ENCODE results near the gene NISCH.

NISCH gene

DNA sequence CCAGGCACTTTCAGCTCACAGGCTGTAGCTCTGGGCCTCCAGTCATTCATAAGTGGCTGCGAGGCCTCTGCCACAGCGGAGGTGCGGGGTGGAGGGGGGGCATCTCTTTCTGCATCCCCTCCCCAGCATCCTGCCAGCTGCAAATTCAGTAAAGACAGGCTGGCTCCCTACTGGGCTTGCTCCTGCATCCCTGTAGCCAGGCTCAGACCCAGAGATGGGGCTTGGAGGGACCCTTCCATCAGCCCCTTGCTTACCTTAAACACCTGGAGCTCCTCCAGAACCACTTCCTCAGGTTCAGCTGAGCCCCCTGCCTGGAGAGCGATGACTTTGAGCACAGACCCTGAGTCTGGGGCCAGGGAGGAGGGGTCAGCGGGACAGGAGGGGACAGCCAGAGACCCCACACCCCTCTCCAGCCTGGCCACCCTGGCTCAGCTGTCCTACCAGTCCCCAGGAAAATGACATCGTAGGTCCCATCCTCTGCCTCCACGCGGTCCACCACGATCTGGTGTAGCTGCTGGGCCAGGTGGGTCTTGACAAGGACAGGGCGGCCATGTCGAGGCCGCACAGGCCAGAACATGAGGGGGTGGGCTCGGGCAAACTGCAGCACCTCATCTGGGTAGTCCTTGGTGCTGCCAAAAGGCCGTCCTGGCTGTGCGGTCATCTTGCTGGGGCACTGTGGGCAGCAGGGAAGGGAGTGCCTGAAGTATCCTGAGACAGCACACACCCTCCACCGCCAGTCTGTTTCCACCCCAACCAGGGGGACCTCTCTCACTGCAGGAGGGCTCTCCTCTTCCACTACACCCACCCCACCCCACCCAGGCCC is 15.8 kb upstream of the NISCH start:
- H3K18ac ChIP-seq (ENCODE audit: low read length), result no peak overlapping the region
- no peak overlapping the region for H4K12ac ChIP-seq (ENCODE audit: low read depth, low read length)
- no peak overlapping the region for H3K4me2 ChIP-seq (ENCODE audit: low read length)
- H3K36me3 ChIP-seq (ENCODE audit: control insufficient read depth in 1 of 2, insufficient read depth in 2 of 2, low read length in 2 of 2), result no peaks in the 10 kb centered on the region
- H3K9ac ChIP-seq (ENCODE audit: low read length), result no peak overlapping the region
- no peak for DNase-seq
- H3K9me3 ChIP-seq (ENCODE audit: insufficient read depth, low read depth, low read length), result peaks cover 3% of the 10 kb centered on the region
- H2AK5ac ChIP-seq (ENCODE audit: low read length), result no peak overlapping the region
- no CpG with 5 or more reads among the region's 16 CpGs for WGBS (ENCODE audit: extremely low coverage, insufficient coverage, insufficient read length)
- no peak overlapping the region for H3K4me3 ChIP-seq (ENCODE audit: low read depth, low read length)
- H3K4ac ChIP-seq (ENCODE audit: low read depth, low read length), result no peak overlapping the region
- no peak overlapping the region for H3K27ac ChIP-seq (ENCODE audit: low read depth, low read length)
- no peak overlapping the region for H3K14ac ChIP-seq (ENCODE audit: low read length)
- no peak overlapping the region for H3K23ac ChIP-seq (ENCODE audit: low read length)
- H3K79me1 ChIP-seq (ENCODE audit: low read length), result no peaks in the 10 kb centered on the region
- H3K27me3 ChIP-seq (ENCODE audit: insufficient read depth, low read length), result no peaks in the 10 kb centered on the region
- H2BK120ac ChIP-seq (ENCODE audit: insufficient read depth, low read length, poor library complexity), result no peak overlapping the region
- H2AFZ ChIP-seq (ENCODE audit: insufficient read depth, low read length, poor library complexity), result no peak overlapping the region
- no peaks in the 10 kb centered on the region for H3K79me2 ChIP-seq (ENCODE audit: control insufficient read depth, insufficient read depth, low read length, poor library complexity)
- H4K8ac ChIP-seq (ENCODE audit: low read depth, low read length), result no peak overlapping the region
- no peak overlapping the region for H2BK12ac ChIP-seq (ENCODE audit: low read length)
- no peak overlapping the region for H4K91ac ChIP-seq (ENCODE audit: low read depth, low read length)
- H2BK5ac ChIP-seq (ENCODE audit: low read depth, low read length, poor library complexity), result no peak overlapping the region
- H3K4me1 ChIP-seq (ENCODE audit: control insufficient read depth in 1 of 2, insufficient read depth in 2 of 2, low read length in 2 of 2), result no peaks in the 10 kb centered on the region

DNA sequence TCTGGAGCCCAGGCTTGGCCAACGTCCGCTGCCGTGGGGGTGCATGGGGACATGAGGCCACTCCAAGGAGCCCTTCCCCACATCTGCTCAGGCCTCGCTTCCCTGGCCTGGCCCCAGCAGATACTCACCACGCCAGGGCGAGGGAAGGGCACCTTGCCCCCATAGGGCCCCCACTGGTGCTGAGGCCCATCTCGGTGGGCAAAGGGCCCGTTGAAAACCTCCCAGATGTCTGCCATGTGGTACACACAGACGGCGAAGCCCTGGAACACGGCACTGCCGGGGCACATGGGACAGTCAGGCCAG is 15.2 kb upstream of the NISCH start:
- H2AFZ ChIP-seq (ENCODE audit: insufficient read depth, low read length, poor library complexity), result no peak overlapping the region
- DNase-seq, result no peak
- no peak overlapping the region for H3K4ac ChIP-seq (ENCODE audit: low read depth, low read length)
- no peak overlapping the region for H4K12ac ChIP-seq (ENCODE audit: low read depth, low read length)
- no peak overlapping the region for H3K4me2 ChIP-seq (ENCODE audit: low read length)
- no CpG with 5 or more reads among the region's 12 CpGs for WGBS (ENCODE audit: extremely low coverage, insufficient coverage, insufficient read length)
- no peak overlapping the region for H2BK120ac ChIP-seq (ENCODE audit: insufficient read depth, low read length, poor library complexity)
- no peak overlapping the region for H4K91ac ChIP-seq (ENCODE audit: low read depth, low read length)
- no peak overlapping the region for H3K23ac ChIP-seq (ENCODE audit: low read length)
- peaks cover 3% of the 10 kb centered on the region for H3K9me3 ChIP-seq (ENCODE audit: insufficient read depth, low read depth, low read length)
- H2BK5ac ChIP-seq (ENCODE audit: low read depth, low read length, poor library complexity), result no peak overlapping the region
- no peaks in the 10 kb centered on the region for H3K36me3 ChIP-seq (ENCODE audit: control insufficient read depth in 1 of 2, insufficient read depth in 2 of 2, low read length in 2 of 2)
- no peaks in the 10 kb centered on the region for H3K4me1 ChIP-seq (ENCODE audit: control insufficient read depth in 1 of 2, insufficient read depth in 2 of 2, low read length in 2 of 2)
- H3K18ac ChIP-seq (ENCODE audit: low read length), result no peak overlapping the region
- H3K9ac ChIP-seq (ENCODE audit: low read length), result no peak overlapping the region
- no peak overlapping the region for H2BK12ac ChIP-seq (ENCODE audit: low read length)
- no peaks in the 10 kb centered on the region for H3K79me1 ChIP-seq (ENCODE audit: low read length)
- no peak overlapping the region for H4K8ac ChIP-seq (ENCODE audit: low read depth, low read length)
- no peaks in the 10 kb centered on the region for H3K79me2 ChIP-seq (ENCODE audit: control insufficient read depth, insufficient read depth, low read length, poor library complexity)
- no peak overlapping the region for H3K27ac ChIP-seq (ENCODE audit: low read depth, low read length)
- no peak overlapping the region for H2AK5ac ChIP-seq (ENCODE audit: low read length)
- H3K4me3 ChIP-seq (ENCODE audit: low read depth, low read length), result no peak overlapping the region
- no peak overlapping the region for H3K14ac ChIP-seq (ENCODE audit: low read length)
- no peaks in the 10 kb centered on the region for H3K27me3 ChIP-seq (ENCODE audit: insufficient read depth, low read length)

DNA sequence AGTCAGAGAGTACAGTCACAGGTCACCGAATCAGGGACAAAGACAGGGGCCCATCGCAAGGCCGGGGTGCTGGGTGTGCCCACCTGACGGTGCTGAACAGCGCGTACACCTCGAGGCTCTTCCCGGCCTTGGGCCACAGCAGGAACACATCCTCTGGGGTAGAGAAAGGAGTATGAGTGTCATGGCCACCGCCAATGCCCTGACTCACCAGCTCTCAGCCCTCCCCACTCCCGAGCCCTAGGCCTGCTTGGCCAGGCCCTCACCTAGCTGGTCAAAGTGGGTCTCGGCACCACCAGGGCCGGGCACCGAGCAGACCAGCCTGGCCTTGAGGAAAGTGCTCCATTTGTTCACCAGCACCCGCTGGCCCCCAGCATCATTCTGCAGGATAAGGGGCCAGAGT is 14.7 kb upstream of the NISCH start:
- Histone ChIP-seq H3K4me2 (ENCODE audit: low read length) (no peak overlapping the region), H3K23ac (ENCODE audit: low read length) (no peak overlapping the region), H3K27ac (ENCODE audit: low read depth, low read length) (no peak overlapping the region), H2BK12ac (ENCODE audit: low read length) (no peak overlapping the region), H3K79me1 (ENCODE audit: low read length) (no peaks in the 10 kb centered on the region), H2AK5ac (ENCODE audit: low read length) (no peak overlapping the region), H3K14ac (ENCODE audit: low read length) (no peak overlapping the region), H3K9ac (ENCODE audit: low read length) (no peak overlapping the region), H4K8ac (ENCODE audit: low read depth, low read length) (no peak overlapping the region), H3K4me3 (ENCODE audit: low read depth, low read length) (no peak overlapping the region), H3K9me3 (ENCODE audit: insufficient read depth, low read depth, low read length) (peaks cover 3% of the 10 kb centered on the region), H3K4me1 (ENCODE audit: control insufficient read depth in 1 of 2, insufficient read depth in 2 of 2, low read length in 2 of 2) (no peaks in the 10 kb centered on the region), H3K27me3 (ENCODE audit: insufficient read depth, low read length) (no peaks in the 10 kb centered on the region), H2BK5ac (ENCODE audit: low read depth, low read length, poor library complexity) (no peak overlapping the region), H3K18ac (ENCODE audit: low read length) (no peak overlapping the region), H4K91ac (ENCODE audit: low read depth, low read length) (no peak overlapping the region), H3K79me2 (ENCODE audit: control insufficient read depth, insufficient read depth, low read length, poor library complexity) (no peaks in the 10 kb centered on the region), H3K36me3 (ENCODE audit: control insufficient read depth in 1 of 2, insufficient read depth in 2 of 2, low read length in 2 of 2) (no peaks in the 10 kb centered on the region), H3K4ac (ENCODE audit: low read depth, low read length) (no peak overlapping the region), H4K12ac (ENCODE audit: low read depth, low read length) (no peak overlapping the region), H2BK120ac (ENCODE audit: insufficient read depth, low read length, poor library complexity) (no peak overlapping the region), H2AFZ (ENCODE audit: insufficient read depth, low read length, poor library complexity) (no peak overlapping the region)
- DNase-seq, result no peak
- no CpG with 5 or more reads among the region's 14 CpGs for WGBS (ENCODE audit: extremely low coverage, insufficient coverage, insufficient read length)

DNA sequence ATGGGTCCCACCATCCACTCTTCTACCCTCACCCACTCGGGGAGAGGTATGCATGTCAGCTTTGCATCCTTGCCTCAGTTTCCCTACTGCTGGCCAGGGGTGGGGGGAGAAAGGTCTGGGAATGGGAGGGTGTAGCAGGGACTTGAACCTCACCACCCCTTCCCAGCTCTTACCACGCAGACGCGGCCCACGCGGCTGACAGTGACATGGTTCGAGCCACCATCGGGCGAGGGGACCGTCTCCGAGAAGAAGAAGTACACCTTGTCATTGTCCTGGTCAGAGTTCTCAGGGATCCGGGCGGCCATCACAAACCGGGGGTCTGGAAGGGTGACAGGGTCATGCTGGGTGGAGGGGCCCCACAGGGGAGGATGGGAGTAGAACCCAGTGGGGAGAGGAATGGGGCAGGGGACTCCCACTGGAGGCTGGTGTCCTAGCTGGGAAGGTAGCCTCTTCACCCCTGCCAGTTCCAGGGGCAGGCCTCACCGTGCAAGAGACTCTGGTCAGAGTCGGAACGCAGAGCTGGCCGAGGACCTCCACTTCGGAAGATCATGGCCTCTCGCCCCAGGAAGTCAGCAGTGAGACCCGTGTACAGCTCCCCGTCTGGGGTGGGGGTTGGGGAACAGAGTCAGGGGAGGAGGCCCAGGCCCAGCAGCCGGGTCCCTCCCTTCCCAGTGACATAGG is 14.2 kb upstream of the NISCH start:
- Histone ChIP-seq H3K23ac (ENCODE audit: low read length) (no peak overlapping the region), H3K4me3 (ENCODE audit: low read depth, low read length) (no peak overlapping the region), H3K18ac (ENCODE audit: low read length) (no peak overlapping the region), H4K12ac (ENCODE audit: low read depth, low read length) (no peak overlapping the region), H3K4me2 (ENCODE audit: low read length) (no peak overlapping the region), H3K9ac (ENCODE audit: low read length) (no peak overlapping the region), H3K4ac (ENCODE audit: low read depth, low read length) (no peak overlapping the region), H3K4me1 (ENCODE audit: control insufficient read depth in 1 of 2, insufficient read depth in 2 of 2, low read length in 2 of 2) (no peaks in the 10 kb centered on the region), H3K79me2 (ENCODE audit: control insufficient read depth, insufficient read depth, low read length, poor library complexity) (no peaks in the 10 kb centered on the region), H3K79me1 (ENCODE audit: low read length) (no peaks in the 10 kb centered on the region), H2BK5ac (ENCODE audit: low read depth, low read length, poor library complexity) (no peak overlapping the region), H3K27me3 (ENCODE audit: insufficient read depth, low read length) (no peaks in the 10 kb centered on the region), H4K8ac (ENCODE audit: low read depth, low read length) (no peak overlapping the region), H2BK12ac (ENCODE audit: low read length) (no peak overlapping the region), H3K27ac (ENCODE audit: low read depth, low read length) (no peak overlapping the region), H3K9me3 (ENCODE audit: insufficient read depth, low read depth, low read length) (peaks cover 3% of the 10 kb centered on the region), H3K36me3 (ENCODE audit: control insufficient read depth in 1 of 2, insufficient read depth in 2 of 2, low read length in 2 of 2) (no peaks in the 10 kb centered on the region), H2BK120ac (ENCODE audit: insufficient read depth, low read length, poor library complexity) (no peak overlapping the region), H3K14ac (ENCODE audit: low read length) (no peak overlapping the region), H4K91ac (ENCODE audit: low read depth, low read length) (no peak overlapping the region), H2AFZ (ENCODE audit: insufficient read depth, low read length, poor library complexity) (no peak overlapping the region), H2AK5ac (ENCODE audit: low read length) (no peak overlapping the region)
- no peak for DNase-seq
- no CpG with 5 or more reads among the region's 23 CpGs for WGBS (ENCODE audit: extremely low coverage, insufficient coverage, insufficient read length)
